ENCODE results near the gene GLIS2. TPM values are rescaled to one million over a fixed set of nuclear protein-coding genes. Genes with fewer than 3 reads are reported as not detected.

GLIS2 gene
- total RNA-seq, 1 experiment from 2014 or later, result 13.1 TPM

- no peak overlapping the region for H3K27ac Mint-ChIP-seq (ENCODE audit: unreplicated experiment)
- POLR2A ChIA-PET, result no interaction called here
- TF ChIP-seq, protein P1, sequence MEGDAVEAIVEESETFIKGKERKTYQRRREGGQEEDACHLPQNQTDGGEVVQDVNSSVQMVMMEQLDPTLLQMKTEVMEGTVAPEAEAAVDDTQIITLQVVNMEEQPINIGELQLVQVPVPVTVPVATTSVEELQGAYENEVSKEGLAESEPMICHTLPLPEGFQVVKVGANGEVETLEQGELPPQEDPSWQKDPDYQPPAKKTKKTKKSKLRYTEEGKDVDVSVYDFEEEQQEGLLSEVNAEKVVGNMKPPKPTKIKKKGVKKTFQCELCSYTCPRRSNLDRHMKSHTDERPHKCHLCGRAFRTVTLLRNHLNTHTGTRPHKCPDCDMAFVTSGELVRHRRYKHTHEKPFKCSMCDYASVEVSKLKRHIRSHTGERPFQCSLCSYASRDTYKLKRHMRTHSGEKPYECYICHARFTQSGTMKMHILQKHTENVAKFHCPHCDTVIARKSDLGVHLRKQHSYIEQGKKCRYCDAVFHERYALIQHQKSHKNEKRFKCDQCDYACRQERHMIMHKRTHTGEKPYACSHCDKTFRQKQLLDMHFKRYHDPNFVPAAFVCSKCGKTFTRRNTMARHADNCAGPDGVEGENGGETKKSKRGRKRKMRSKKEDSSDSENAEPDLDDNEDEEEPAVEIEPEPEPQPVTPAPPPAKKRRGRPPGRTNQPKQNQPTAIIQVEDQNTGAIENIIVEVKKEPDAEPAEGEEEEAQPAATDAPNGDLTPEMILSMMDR (IDR thresholded peaks at IDR 0.05; ENCODE audit: insufficient read depth in 1 of 2, low read depth in 1 of 2, low read length in 1 of 2, severe bottlenecking in 1 of 2, unreplicated experiment in 1 of 2), result no peak
Observed at GRCh38 chr16:4385789-4386450, 70.1 kb downstream of the GLIS2 start.

GRCh38 chr16:4386451-4386805 is 70.6 kb downstream of the GLIS2 start:
- POLR2A ChIA-PET, result no interaction called here
- Histone ChIP-seq H3K27me3 (replicated peaks; ENCODE audit: control insufficient read depth, insufficient read depth, low read length) (no peaks in the 10 kb centered on the region), H3K4me1 (peaks cover 13% of the 10 kb centered on the region), H3K36me3 (ENCODE audit: control insufficient read depth, insufficient read depth, low read length) (no peaks in the 10 kb centered on the region), H3K9me3 (no peaks in the 10 kb centered on the region), H3K4me3 (ENCODE audit: low read depth, low read length) (no peak overlapping the region)
- no TSS peak for BruUV-seq (replicated peaks)
- no peaks in the 10 kb centered on the region for H3K4me1 Mint-ChIP-seq (ENCODE audit: low read depth, unreplicated experiment)
- TF ChIP-seq, protein P1 (IDR thresholded peaks at IDR 0.05; ENCODE audit: insufficient read depth in 1 of 2, low read depth in 1 of 2, low read length in 1 of 2, severe bottlenecking in 1 of 2, unreplicated experiment in 1 of 2), result no peak
- CTCF ChIA-PET, result no interaction called here
- H3K4me3 Mint-ChIP-seq (ENCODE audit: unreplicated experiment), result no peak overlapping the region
- no peaks in the 10 kb centered on the region for H3K27me3 Mint-ChIP-seq (ENCODE audit: insufficient read depth, unreplicated experiment)
- intact Hi-C loops (cut with micrococcal nuclease; ENCODE audit: unreplicated experiment), result no loop called here
- H3K27ac Mint-ChIP-seq (ENCODE audit: unreplicated experiment), result no peak overlapping the region
- DNase-seq, result no peak
- H3K36me3 Mint-ChIP-seq (ENCODE audit: insufficient read depth, unreplicated experiment), result peaks cover 14% of the 10 kb centered on the region
- H3K9me3 Mint-ChIP-seq (ENCODE audit: unreplicated experiment), result no peaks in the 10 kb centered on the region

More at GRCh38 chr16:4385789-4386450, 70.1 kb downstream of the GLIS2 start:
- Histone ChIP-seq H3K27me3 (replicated peaks; ENCODE audit: control insufficient read depth, insufficient read depth, low read length) (no peaks in the 10 kb centered on the region), H3K4me3 (ENCODE audit: low read depth, low read length) (no peak overlapping the region), H3K4me1 (peaks cover 13% of the 10 kb centered on the region), H3K9me3 (no peaks in the 10 kb centered on the region), H3K36me3 (ENCODE audit: control insufficient read depth, insufficient read depth, low read length) (no peaks in the 10 kb centered on the region)
- Mint-ChIP-seq H3K4me3 (ENCODE audit: unreplicated experiment) (no peak overlapping the region), H3K9me3 (ENCODE audit: unreplicated experiment) (no peaks in the 10 kb centered on the region), H3K27me3 (ENCODE audit: insufficient read depth, unreplicated experiment) (no peaks in the 10 kb centered on the region), H3K4me1 (ENCODE audit: low read depth, unreplicated experiment) (no peaks in the 10 kb centered on the region), H3K36me3 (ENCODE audit: insufficient read depth, unreplicated experiment) (peaks cover 14% of the 10 kb centered on the region)
- intact Hi-C loops (cut with micrococcal nuclease; ENCODE audit: unreplicated experiment), result no loop called here
- CTCF ChIA-PET, result no interaction called here
- no peak for DNase-seq
- BruUV-seq (replicated peaks), result no TSS peak

GRCh38 chr16:4386951-4387565 is 71.2 kb downstream of the GLIS2 start:
- no peaks in the 10 kb centered on the region for H3K36me3 ChIP-seq (ENCODE audit: control insufficient read depth, insufficient read depth, low read length)
- POLR2A ChIA-PET, result no interaction called here
- no peak for DNase-seq
- peaks cover 13% of the 10 kb centered on the region for H3K4me1 ChIP-seq
- TF ChIP-seq, protein P1 (IDR thresholded peaks at IDR 0.05; ENCODE audit: insufficient read depth in 1 of 2, low read depth in 1 of 2, low read length in 1 of 2, severe bottlenecking in 1 of 2, unreplicated experiment in 1 of 2), result no peak
- no peak overlapping the region for H3K4me3 ChIP-seq (ENCODE audit: low read depth, low read length)
- no TSS peak for BruUV-seq (replicated peaks)
- intact Hi-C loops (cut with micrococcal nuclease; ENCODE audit: unreplicated experiment), result no loop called here
- no peaks in the 10 kb centered on the region for H3K9me3 ChIP-seq
- H3K9me3 Mint-ChIP-seq (ENCODE audit: unreplicated experiment), result no peaks in the 10 kb centered on the region
- CTCF ChIA-PET, result no interaction called here
- no peaks in the 10 kb centered on the region for H3K27me3 ChIP-seq (replicated peaks; ENCODE audit: control insufficient read depth, insufficient read depth, low read length)
- H3K4me3 Mint-ChIP-seq (ENCODE audit: unreplicated experiment), result no peak overlapping the region
- H3K27ac Mint-ChIP-seq (ENCODE audit: unreplicated experiment), result no peak overlapping the region
- H3K27me3 Mint-ChIP-seq (ENCODE audit: insufficient read depth, unreplicated experiment), result no peaks in the 10 kb centered on the region
- H3K4me1 Mint-ChIP-seq (ENCODE audit: low read depth, unreplicated experiment), result no peaks in the 10 kb centered on the region
- peaks cover 14% of the 10 kb centered on the region for H3K36me3 Mint-ChIP-seq (ENCODE audit: insufficient read depth, unreplicated experiment)

Measured in Caco-2 (cell line).